GM12875 (cell line): ENCODE measurements around the gene ZBTB21.
A peak's percentile ranks its signal among the peaks of the same experiment; 100 is the strongest.

ENCODE experiments used
- H3K4me3 ChIP-seq: one replicate; pipeline ENCODE4 v1.5.1; 2011; ENCODE audit warnings: low read depth, low read length, control low read depth
- CTCF ChIP-seq: IDR thresholded peaks from 2 replicates; pipeline ENCODE4 v1.5.1; 2011; ENCODE audit warnings: low read depth, mild to moderate bottlenecking, control low read depth, inconsistent platforms, low read length, moderate library complexity, borderline replicate concordance; ENCODE audit not compliant: insufficient read depth

ZBTB21 gene

GRCh38 chr21:41973861-41974751, 36.1 kb downstream of the ZBTB21 start:
- TF ChIP-seq CTCF, result peak; percentile 27; the same call in 1 of the 2 replicates
- H3K4me3 ChIP-seq, result no peak overlapping the region

- no peak overlapping the region for H3K4me3 ChIP-seq
- TF ChIP-seq CTCF, result no peak
These were observed 36.7 kb downstream of the ZBTB21 start for GRCh38 chr21:41973427-41973831.

GRCh38 chr21:41972511-41973205, 37.5 kb downstream of the ZBTB21 start:
- TF ChIP-seq CTCF, result no peak
- H3K4me3 ChIP-seq, result no peak overlapping the region

- TF ChIP-seq CTCF, result no peak
These were observed 38.3 kb downstream of the ZBTB21 start for GRCh38 chr21:41971891-41972290.

GRCh38 chr21:41970751-41971653, 39.2 kb downstream of the ZBTB21 start:
- H3K4me3 ChIP-seq, result no peak overlapping the region
- TF ChIP-seq CTCF, result no peak

More at GRCh38 chr21:41971891-41972290, 38.3 kb downstream of the ZBTB21 start:
- no peak overlapping the region for H3K4me3 ChIP-seq

GRCh38 chr21:41970106-41970391, 40.1 kb downstream of the ZBTB21 start:
- TF ChIP-seq CTCF, result no peak
- H3K4me3 ChIP-seq, result no peak overlapping the region
